GM19397 (cell line): ENCODE results near the gene ECI1.
A peak's percentile ranks its signal among the peaks of the same experiment; 100 is the strongest.
"Not testable (repeated sequence)": the region's sequence is repeated elsewhere in the genome, so short reads cannot be mapped to it uniquely, and the experiment has no call there.

Source experiments
- ATAC-seq: cut with Tn5 transposase; IDR thresholded peaks from one replicate; pipeline ENCODE4 v1.9.1; 2021; ENCODE audit warnings: mild to moderate bottlenecking, moderate library complexity; ENCODE audit not compliant: unreplicated experiment

Gene ECI1

GRCh38 chr16:2280981-2281542 is 29.7 kb upstream of the ECI1 start:
- no peak for ATAC-seq

- no peak for ATAC-seq
Observed at GRCh38 chr16:2280461-2280860, 29.1 kb upstream of the ECI1 start.

- ATAC-seq, result no peak
Observed at GRCh38 chr16:2278956-2279800, 27.8 kb upstream of the ECI1 start.

DNA sequence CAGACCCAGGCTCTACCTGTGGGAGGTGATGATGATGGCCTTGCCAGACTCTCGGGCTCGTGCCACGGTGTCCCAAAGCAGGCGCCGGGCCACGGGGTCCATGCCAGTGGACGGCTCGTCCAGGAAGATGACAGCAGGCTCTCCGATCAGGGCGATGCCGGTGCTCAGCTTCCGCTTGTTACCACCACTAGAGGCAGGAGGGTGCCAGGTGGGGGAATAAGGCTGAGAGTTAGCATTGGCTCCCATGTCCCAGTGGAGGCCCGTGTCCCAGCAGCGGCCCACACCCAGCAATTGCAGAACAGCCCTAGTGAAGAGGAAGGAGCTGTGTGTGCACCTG is 26.9 kb upstream of the ECI1 start:
- no peak for ATAC-seq

DNA sequence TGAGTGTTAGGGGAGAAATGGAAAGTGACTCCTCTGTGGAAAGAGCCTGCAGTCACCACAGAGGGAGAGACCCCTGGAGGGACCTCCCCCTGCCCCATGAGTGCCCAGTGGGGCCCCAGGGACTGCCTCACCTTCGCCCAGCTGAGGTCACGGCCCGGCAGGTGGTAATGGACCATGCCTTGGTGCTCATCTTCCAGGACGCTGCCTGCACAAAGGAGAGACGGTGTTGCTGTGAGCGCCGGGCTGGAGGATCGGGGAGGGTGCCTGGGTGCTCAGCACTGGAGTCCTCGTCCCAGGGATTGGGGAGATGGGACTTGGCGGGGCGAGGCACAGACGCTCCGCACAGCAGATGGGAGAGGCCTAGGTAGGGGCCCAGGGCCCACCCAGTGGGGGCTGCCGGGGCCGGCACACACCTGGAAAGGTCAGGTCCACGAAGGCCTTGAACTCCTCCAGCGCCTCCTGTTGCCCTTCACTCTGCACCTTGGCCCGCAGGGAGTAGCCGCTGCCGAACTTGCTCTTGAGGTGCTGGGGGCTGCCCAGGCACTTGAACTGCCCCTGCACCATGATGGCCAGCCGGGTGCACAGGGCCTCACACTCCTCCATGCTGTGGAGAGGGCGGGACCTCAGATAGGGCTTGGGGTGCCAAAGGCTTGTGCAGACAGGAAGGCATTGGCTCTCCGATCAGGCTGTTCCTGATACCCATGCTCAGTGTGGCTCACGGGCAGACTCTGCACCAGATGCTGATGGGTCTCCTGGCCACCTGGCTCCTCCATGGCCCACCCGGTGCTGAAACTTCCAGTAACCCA is 26.3 kb upstream of the ECI1 start:
- no peak for ATAC-seq

- no peak for ATAC-seq
Observed at GRCh38 chr16:2276368-2277195, 25.2 kb upstream of the ECI1 start.

DNA sequence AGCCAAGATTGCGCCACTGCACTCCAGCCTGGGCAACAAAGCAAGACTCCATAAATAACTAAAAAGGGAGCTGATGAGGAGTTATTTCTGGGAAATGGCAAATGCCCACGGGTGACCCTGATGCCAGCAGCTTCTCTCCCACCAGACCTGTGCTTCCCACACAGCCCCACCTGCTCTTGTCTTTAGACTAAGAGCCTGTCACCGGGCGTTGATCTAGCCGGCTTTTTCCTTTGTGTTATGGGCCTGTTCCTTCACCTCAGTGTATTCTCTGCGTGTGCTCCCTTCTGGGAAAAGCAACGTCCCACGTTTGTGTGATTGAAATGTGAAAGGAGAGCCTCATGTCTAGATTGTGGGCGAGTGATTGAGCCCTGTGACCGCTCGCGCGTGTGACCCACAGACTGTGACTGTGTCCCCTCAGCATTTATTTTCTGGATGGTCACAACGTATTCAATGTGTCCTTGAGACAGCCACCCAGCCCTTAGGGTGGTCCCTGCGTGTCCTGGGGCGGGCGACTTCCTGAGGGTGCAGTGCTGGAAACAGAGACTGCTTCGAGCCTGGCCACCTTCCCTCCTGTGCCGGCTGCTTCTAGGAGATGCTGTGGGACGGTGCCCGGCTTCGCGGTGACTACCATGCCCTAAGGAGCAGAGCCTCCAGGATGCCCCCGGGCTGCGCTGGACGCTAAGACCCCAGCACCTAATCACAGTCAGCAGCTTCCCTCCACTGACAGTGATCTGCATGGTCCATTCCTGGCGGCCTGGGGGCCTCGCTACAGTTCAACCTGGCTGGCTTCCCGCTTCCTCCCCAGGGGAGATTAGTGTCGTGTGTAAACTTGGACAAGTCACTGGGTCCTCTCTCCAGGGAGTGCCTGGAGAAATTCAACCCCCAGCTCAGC is 24.3 kb upstream of the ECI1 start:
- ATAC-seq, result no peak

GRCh38 chr16:2273931-2274330 is 22.5 kb upstream of the ECI1 start:
- no peak for ATAC-seq

DNA sequence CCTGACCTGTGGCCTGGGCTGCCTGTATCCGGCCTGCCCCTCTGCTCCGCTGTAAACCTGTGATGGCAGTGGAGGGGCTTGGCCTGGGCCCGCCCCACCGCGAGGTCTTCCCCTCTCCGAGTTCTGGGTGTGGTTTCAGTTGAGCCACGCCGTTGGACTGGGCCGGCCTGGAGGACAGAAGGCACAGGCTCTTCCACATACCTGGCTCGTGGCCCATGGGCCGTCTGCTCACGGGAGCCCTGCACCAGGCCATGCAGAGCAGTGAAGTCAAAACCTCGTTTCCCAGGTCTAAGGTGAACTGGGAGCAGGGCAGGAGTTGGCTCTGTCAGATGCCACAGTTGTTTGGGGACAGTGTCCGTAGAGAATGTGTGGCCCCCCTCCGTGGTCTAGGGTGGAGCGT is 22.1 kb upstream of the ECI1 start:
- no peak for ATAC-seq

DNA sequence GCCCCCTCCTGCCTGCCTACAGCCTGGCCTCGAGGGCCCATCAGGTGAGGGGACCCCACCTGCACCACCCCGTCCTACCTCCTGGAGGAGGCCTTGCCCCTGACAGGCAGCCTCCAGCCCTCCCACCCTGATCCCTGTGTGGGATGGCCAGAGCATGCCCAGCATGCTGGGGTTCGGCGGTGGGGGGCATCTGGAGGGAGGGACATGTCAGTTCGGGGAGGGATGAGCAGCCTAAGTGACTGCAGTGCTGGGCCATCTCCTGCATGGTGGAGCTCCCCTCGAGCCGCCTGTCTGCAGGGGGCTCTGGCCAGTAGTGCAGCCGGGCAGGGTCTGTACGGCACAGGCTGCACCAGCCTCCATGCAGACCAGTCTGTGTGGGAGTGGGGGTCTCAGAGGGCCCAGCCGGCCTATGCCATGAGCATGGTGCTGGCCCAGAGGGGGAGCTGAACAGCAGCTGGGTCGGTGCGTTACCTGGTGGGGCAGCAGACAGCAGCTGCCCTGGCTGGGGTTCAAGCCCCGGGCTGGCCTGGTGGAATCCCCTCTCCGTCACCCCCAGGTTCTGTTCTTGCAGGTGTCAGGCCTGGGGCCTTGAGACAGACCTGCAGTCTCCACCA is 20.6 kb upstream of the ECI1 start:
- ATAC-seq, result no peak

DNA sequence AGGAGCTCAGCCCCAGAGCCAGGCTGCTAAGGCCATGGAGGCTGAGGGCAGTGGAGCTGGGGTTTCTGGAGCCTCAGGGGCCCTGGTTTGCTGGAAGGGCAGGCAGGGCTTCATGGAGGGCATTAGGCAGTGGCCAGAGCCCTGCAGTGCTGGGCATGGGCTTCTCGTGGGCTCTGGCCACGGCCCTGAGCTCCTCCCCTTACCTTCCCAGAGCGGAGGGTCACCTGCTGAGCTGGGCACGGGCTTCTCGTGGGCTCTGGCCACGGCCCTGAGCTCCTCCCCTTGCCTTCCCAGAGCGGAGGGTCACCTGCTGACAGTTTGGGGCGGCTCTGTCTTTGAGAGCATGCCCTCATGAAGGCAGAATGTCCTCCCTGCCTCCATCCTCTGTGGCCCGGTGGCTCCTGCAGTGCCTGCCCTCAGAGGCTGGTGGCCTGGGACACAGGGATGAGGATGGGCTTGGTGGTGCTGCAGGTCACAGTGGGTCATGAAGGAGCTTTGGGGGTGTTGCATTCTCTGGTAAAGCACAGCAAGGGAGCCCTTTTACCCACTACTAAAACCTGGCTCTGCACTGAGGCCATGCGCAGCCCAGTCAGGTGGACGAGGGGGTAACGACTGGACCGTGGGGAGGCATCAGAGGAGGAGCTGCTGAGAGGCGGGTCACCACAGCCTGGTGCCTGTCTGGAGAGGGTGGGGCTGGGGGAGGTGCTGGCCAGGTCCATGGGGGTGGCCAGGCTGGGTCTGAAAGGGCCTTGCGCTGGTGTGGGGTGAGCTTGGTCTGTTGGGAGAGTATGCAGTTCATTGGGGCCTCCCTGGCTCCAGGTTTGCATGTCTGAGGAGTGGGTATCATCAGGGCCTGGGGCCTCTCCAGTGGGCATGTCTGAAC is 19.4 kb upstream of the ECI1 start:
- ATAC-seq, result no peak

DNA sequence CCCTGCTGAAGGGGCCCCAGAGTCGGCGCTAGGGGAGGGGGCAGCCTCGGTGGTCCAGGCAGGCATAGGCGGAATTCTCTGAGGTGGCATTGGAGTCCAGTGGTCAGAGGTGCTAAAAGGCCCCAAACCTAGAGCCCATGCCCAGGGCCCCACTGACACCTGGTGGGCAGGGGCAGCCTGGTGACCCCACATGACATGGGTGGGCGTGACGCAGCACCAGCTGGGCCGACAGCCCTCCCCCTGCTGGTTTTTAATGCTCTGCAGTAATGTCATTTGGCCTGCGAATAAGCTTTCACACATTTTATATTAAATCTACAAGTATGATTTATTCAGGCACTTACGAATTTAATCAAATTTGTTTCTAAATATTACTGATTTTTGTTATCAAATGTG is 18.7 kb upstream of the ECI1 start:
- ATAC-seq, result no peak

DNA sequence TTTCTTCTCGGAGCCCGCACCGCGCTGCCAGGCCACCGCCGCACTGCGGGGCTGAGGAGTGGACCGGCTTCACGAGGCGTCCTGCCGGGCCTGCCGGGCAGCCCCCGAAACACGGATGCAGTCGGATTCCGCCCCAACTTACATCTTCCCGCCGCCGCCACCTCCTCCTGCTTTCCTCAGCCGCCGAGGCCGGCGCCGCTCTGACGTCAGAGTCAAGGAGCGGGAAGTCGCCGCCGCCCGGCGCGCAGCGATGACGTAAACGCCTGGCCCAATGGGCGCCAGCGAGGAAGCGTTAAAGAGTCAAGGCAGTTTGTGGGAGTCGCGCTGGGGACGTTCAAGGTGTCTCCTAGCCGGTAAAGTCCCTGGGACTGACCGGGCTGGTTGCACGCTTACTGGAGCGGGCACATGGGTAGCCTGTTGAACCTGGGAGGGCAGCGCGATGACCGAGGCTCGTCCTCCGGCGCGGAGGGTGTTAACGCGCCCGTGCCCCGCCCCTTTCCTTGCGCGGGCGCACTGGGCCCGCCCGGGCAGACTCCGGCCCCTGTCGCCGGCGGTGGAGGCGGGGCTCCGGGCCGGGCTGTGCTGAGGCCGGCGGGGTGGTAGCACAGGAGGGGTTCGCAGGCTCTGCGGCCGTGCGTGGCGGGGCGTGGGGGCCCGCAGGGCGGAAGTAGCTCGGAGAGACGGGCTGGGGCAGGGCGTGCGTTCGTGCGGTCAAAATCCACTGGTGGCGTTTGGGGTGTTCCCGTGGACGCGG is 16.7 kb upstream of the ECI1 start, which contains the start of gene RNPS1:
RNPS1 (minus strand) TSS at position 214 of the 754 bp plus-strand sequence. CDS start 3,483 bp downstream, outside the sequence.
- ATAC-seq, result peak; percentile 79

GRCh38 chr16:2267505-2267912 is 16.1 kb upstream of the ECI1 start:
- peak; percentile 54 for ATAC-seq

- ATAC-seq, result not testable (repeated sequence)
Observed at GRCh38 chr16:2266887-2267286, 15.5 kb upstream of the ECI1 start.

GRCh38 chr16:2263026-2263425 is 11.6 kb upstream of the ECI1 start:
- ATAC-seq, result not testable (repeated sequence)

DNA sequence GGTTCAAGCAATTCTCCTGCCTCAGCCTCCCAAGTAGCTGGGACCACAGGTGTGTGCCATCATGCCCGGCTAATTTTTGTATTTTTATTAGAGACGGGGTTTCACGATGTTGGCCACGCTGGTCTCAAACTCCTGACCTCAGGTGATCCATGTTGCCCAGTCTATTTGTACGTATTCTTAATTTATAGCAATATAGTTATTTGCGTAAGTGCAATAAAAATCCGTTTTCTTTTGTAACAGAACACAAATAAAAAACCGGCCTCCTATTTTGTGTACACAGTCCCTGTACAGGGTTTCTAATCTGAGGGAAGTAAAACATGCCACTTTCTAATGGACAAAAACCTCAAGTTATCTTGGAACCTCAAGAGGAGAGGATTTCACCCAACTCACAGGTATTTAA is 8.9 kb upstream of the ECI1 start:
- no peak for ATAC-seq

- not testable (repeated sequence) for ATAC-seq
Observed at GRCh38 chr16:2258530-2258929, 7.1 kb upstream of the ECI1 start.
